GM21723 (cell line): ENCODE results near the gene TRPM8.

ENCODE experiments used
- ATAC-seq: cut with Tn5 transposase; IDR thresholded peaks from one replicate; pipeline ENCODE4 v1.9.1; 2021; ENCODE audit warnings: mild to moderate bottlenecking, moderate library complexity; ENCODE audit not compliant: unreplicated experiment

Gene TRPM8

DNA sequence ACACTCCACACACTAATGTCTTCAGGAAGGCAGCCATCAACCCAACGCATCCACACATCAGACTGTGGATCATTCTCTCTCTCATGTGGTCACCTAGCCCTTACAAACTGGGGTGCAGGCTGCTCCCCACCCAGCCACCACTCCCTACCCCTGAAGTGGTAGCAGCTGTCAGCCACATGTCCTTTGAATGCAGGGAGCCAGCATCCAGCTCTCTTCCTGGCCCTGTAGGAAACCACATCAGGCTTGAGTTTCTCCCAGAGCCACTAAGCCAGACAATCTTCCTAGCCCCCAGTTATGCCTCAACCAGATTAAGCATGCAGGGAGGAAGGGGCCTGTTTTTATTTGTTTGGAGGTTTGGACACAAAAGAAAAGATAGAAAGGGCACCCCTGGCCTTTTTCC, 80.5 kb downstream of the TRPM8 start:
- no peak for ATAC-seq

DNA sequence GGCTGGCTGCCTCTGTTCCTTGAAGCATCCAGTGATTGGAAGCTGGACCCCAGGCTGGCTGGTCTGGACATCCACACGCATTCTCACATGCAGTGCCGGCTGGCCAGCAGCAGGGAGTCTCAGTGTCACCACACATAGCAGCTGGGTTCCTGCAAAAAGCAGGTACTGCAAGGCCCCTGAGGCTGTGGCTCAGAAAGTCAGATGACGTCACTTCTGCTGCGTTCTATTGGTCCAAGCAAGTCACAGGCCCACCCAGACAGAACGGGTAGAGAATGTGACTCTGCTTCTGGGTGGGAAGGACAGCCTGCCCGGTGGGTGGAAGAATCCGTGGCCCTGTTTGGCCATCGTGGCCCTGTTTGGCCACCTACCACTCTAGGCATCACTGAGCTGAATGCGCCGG, 82.0 kb downstream of the TRPM8 start:
- no peak for ATAC-seq

DNA sequence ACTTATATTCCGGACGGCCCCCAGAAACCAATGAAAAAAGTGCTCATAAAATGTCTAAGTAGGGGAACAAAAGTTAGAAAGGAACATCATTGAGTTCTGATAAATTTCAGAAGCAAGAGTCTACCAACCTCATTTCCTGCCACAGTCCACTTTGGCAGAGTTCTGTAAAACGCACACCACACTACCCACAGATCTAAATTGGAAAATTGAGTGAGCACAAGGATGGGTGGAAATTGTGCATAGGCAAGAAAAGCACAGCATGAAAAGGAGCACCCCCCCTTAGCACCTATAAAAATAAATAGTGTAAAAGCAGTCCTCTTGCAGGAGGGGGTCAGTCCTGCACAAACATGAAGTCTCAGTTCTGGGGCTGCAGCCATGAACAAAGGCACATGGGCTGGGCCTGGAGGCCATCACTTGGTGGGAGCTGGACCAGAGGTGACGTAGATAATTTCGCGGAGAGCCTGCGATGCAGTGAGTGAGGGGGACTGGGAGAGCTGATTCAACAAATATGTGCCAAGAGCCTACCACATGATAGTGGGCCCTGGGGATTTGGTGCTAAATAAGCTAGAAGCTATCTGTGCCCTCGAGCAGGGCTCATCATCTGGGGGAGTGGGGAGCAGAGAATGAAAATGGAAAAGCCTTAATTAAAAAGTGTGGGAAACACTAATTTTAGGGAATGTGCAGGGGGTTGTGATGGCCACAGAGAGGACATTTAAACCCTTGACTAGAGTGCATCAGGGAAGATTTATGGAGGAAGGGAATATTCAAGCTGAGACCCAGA, 84.4 kb downstream of the TRPM8 start:
- no peak for ATAC-seq

DNA sequence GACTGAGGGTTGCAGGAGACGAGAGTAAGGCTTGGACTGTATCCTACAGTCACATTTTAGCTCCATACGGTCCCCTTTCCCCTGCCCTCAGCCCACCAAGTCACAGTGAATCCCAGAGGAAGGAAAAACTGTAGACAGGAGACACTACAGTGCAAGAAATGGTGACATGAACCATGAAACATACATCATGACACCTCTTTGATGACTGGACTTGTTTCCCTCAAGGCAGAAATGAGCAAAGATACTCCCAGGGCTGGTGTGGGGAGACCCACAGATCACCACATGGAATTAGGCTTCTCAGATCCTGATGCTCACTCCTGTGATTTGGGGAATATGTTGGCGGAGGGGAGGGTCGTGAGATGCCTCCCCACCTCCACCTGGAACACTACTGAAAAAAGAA, 85.1 kb downstream of the TRPM8 start:
- no peak for ATAC-seq

DNA sequence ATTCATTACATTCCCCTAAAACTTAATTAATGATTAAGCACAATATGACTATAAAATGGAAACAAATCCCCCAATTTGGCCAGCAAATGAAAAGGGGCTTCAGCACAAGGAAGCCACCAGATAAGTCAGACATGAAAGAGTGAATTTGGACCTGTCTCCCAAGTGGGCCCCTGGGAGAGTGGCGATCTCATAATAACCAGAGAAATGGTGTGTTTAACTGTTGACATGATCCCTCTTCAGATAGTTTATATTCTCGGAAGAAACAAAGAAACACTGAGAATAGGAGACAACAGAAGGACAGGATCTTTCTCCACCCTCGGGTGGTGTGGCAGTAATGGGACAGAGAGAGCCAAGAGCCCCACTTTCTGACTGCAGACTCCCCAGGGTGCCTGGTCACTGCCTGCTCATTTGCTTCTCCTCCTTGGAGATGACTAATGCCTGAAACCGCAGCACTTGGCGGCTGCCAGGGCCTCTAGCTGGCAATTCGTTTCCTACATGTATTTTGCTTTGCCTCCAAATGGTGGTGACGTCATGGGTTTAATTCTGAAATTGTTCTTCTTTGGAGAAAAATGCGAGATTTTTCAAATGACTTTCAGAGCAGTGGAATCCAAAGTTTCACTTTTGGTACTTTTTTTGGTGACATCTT, 86.9 kb downstream of the TRPM8 start:
- ATAC-seq = no peak

- ATAC-seq = no peak
These were observed 88.0 kb downstream of the TRPM8 start for GRCh38 chr2:234005126-234005525.

GRCh38 chr2:234006501-234006900, 89.3 kb downstream of the TRPM8 start:
- ATAC-seq = no peak

- no peak for ATAC-seq
These were observed 97.3 kb downstream of the TRPM8 start for GRCh38 chr2:234014427-234014826.

DNA sequence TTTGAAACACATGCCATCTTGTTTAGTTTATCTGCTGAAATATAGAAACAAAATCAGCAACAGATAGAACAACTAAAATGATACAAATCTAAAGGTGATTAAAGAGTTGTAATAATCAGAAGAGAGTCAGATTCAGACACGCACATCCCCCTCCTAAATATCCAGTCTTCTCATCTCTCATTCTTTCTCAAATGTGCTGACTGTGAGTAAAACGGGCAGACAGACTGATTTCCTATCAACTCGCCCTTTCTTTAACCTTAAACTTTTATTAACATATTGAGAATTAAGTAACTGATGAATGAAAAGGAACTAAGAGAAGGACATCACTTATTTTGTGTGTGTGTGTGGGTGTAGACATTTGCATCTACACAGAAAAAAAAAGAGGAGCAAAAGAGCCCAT, 98.7 kb downstream of the TRPM8 start:
- ATAC-seq = no peak

- no peak for ATAC-seq
These were observed 102.7 kb downstream of the TRPM8 start for GRCh38 chr2:234019896-234020295.

- ATAC-seq = no peak
These were observed 103.2 kb downstream of the TRPM8 start for GRCh38 chr2:234020332-234020731.

DNA sequence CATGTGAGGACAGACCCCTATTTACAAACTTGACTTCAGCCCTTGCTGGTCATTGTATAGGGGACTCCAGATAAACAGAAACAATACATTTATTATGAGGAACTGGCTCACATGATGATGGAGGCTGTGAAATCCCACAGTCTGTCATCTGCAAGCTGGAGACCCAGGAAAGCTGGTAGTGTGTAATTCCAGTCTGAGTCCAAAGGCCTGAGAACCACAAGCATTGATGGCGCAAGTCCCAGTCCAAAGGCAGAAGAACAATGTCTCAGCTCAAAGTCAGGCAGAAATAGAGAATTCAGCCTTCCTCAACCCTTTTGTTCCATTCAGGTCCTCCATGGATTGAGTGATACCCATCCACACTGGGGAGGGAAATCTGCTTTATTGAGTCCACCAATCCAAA, 105.3 kb downstream of the TRPM8 start:
- ATAC-seq = no peak

DNA sequence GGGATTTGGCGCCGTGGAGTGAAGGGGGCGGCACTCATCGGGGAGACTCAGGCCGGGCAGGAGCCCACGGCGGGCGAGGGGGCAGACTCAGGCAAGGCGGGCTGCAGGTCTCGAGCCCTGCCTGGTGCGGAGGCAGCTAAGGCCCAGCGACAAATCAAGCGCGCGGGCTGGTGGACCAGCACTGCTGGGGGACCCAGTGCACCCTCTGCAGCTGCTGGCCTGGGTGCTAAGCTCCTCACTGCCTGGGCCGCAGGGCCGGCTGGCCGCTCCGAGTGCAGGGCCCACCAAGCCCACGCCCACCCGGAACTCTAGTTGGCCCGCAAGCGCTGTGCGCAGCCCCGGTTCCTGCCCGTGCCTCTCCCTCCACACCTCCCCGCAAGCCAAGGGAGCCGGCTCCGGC, 107.1 kb downstream of the TRPM8 start:
- ATAC-seq = no peak

- no peak for ATAC-seq
These were observed 108.3 kb downstream of the TRPM8 start for GRCh38 chr2:234025466-234025865.

- no peak for ATAC-seq
These were observed 108.8 kb downstream of the TRPM8 start for GRCh38 chr2:234025891-234026401.

DNA sequence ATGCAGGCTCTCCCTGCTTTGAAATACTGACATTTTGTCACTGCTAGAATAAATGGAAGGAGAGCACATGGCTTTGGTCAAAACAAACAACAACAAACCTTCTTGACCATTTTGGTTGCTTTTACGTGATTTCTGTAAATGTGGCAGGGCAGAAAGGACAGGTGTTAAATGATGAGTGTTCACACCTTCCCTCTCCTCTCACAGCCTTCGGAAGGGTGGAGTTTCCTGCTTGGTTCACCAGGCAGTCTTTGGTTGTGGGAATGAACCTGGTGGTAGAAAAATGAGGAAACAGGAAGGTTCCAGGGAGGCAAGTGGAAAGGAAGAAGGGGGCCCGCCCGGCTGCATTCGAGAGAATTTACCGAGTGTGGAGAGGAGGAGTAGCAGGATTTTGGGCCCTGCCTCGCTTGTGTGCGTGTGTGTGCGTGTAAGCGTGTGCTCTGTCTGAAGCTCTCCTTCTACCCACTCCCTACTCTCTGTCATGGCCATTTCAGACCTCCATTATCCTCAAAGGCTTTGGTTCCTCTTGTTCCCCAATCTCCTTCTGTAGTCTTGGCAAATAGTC, 109.6 kb downstream of the TRPM8 start:
- no peak for ATAC-seq

GRCh38 chr2:234027641-234028040, 110.5 kb downstream of the TRPM8 start:
- ATAC-seq = no peak

DNA sequence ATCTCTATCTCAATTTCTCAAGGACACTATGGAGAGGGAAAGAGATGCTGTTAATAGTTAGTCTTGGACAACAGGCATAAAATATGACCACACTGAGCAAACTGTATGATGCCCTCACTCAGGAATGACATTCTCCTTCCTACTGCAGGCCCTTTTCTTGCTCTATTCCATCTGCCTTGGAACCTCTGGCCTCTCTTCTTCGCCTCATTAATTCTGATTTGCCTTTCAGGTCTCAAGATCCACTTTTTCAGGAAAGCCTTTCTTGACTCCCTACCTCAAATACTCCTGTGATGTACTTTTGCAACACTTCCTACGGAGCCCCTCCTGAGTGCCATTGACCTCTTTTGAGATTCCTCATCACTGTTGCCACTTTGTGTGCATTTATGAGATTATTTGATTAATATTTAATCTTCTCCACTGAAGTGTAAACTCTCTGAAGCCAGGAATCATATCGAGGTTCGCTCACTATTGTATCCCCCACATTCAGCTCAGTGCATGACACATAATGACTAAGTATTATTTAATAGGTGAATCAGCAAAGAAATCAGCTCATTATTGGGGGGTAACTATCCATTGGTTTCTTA, 112.1 kb downstream of the TRPM8 start:
- ATAC-seq = no peak

- no peak for ATAC-seq
These were observed 114.0 kb downstream of the TRPM8 start for GRCh38 chr2:234031207-234031606.

- no peak for ATAC-seq
These were observed 115.2 kb downstream of the TRPM8 start for GRCh38 chr2:234032279-234032856.

DNA sequence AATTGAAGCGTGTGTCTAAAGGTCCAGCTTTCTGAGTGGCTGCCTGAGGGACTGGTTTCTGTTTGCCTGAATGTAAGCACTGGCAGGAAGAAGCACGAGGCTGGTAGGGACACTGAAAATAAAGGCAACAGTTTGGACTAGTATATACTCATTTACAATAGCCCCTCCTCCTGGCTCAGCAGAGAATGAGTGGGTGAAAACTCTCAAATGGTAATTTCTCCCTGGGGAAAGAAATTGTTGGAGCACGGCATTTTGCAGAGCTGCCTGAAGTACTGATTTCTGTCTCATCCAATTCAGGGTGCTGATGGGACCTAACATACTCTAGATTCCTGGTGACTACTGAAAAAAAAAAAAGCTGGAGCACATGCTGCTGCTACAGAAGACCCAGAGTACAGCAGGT, 116.0 kb downstream of the TRPM8 start:
- no peak for ATAC-seq
